ENCODE results near the gene SERPINB5.

The SERPINB5 gene

GRCh38 chr18:63479826-63480225 lies 3.1 kb downstream of the SERPINB5 start:
- peaks cover 62 to 73% of the 10 kb centered on the region in 2 donors for H3K27me3 Mint-ChIP-seq
- no peaks in the 10 kb centered on the region for H3K36me3 Mint-ChIP-seq (ENCODE audit: insufficient read depth)
- no peak for DNase-seq
- no peaks in the 10 kb centered on the region for H3K9me3 Mint-ChIP-seq
- H3K4me3 Mint-ChIP-seq = no peak overlapping the region
- H3K4me1 Mint-ChIP-seq (ENCODE audit: low read depth in 2 of 2) = no peaks in the 10 kb centered on the region
- no peak overlapping the region for H3K27ac Mint-ChIP-seq
- ATAC-seq (replicated peaks) = no peak

- H3K9me3 Mint-ChIP-seq = no peaks in the 10 kb centered on the region
- ATAC-seq (replicated peaks) = no peak
Measured at GRCh38 chr18:63480476-63480875, 3.7 kb downstream of the SERPINB5 start.

GRCh38 chr18:63480915-63481314 lies 4.2 kb downstream of the SERPINB5 start:
- DNase-seq (no peak), ATAC-seq (replicated peaks) (no peak)
- Mint-ChIP-seq H3K36me3 (ENCODE audit: insufficient read depth) (no peaks in the 10 kb centered on the region), H3K4me1 (ENCODE audit: low read depth in 2 of 2) (no peaks in the 10 kb centered on the region), H3K9me3 (no peaks in the 10 kb centered on the region), H3K27me3 (peaks cover 56 to 72% of the 10 kb centered on the region in 2 donors), H3K27ac (no peak overlapping the region), H3K4me3 (no peak overlapping the region)

More at GRCh38 chr18:63480476-63480875, 3.7 kb downstream of the SERPINB5 start:
- no peaks in the 10 kb centered on the region for H3K4me1 Mint-ChIP-seq (ENCODE audit: low read depth in 2 of 2)
- peaks cover 58 to 72% of the 10 kb centered on the region in 2 donors for H3K27me3 Mint-ChIP-seq
- no peaks in the 10 kb centered on the region for H3K36me3 Mint-ChIP-seq (ENCODE audit: insufficient read depth)
- H3K4me3 Mint-ChIP-seq = no peak overlapping the region
- H3K27ac Mint-ChIP-seq = no peak overlapping the region
- DNase-seq = no peak

GRCh38 chr18:63487676-63488075 lies 10.9 kb downstream of the SERPINB5 start:
- no peaks in the 10 kb centered on the region for H3K9me3 Mint-ChIP-seq
- H3K27me3 Mint-ChIP-seq = peaks cover 21 to 55% of the 10 kb centered on the region in 2 donors
- H3K27ac Mint-ChIP-seq = no peak overlapping the region
- no peak overlapping the region for H3K4me3 Mint-ChIP-seq
- no peak for DNase-seq
- no peaks in the 10 kb centered on the region for H3K4me1 Mint-ChIP-seq (ENCODE audit: low read depth in 2 of 2)
- H3K36me3 Mint-ChIP-seq (ENCODE audit: insufficient read depth) = peaks cover 3% of the 10 kb centered on the region
- ATAC-seq (replicated peaks) = no peak

GRCh38 chr18:63488160-63488559 lies 11.4 kb downstream of the SERPINB5 start:
- H3K4me3 Mint-ChIP-seq = no peak overlapping the region
- H3K9me3 Mint-ChIP-seq = no peaks in the 10 kb centered on the region
- H3K4me1 Mint-ChIP-seq (ENCODE audit: low read depth in 2 of 2) = no peaks in the 10 kb centered on the region
- no peak overlapping the region for H3K27ac Mint-ChIP-seq
- no peak for ATAC-seq (replicated peaks)
- H3K36me3 Mint-ChIP-seq (ENCODE audit: insufficient read depth) = peaks cover 3% of the 10 kb centered on the region
- H3K27me3 Mint-ChIP-seq = peaks cover 24 to 58% of the 10 kb centered on the region in 2 donors
- DNase-seq = no peak

GRCh38 chr18:63492851-63493250 lies 16.1 kb downstream of the SERPINB5 start:
- Mint-ChIP-seq H3K27ac (no peak overlapping the region), H3K4me3 (no peak overlapping the region), H3K4me1 (ENCODE audit: low read depth in 2 of 2) (no peaks in the 10 kb centered on the region), H3K36me3 (ENCODE audit: insufficient read depth) (peaks cover 3% of the 10 kb centered on the region), H3K9me3 (no peaks in the 10 kb centered on the region), H3K27me3 (peaks cover 5 to 16% of the 10 kb centered on the region in 2 donors)
- ATAC-seq (replicated peaks) = no peak
- DNase-seq = no peak

- DNase-seq (no peak), ATAC-seq (replicated peaks) (no peak)
- H3K9me3 Mint-ChIP-seq = no peaks in the 10 kb centered on the region
- no peak overlapping the region for H3K4me3 Mint-ChIP-seq
- peaks cover 5 to 15% of the 10 kb centered on the region in 2 donors for H3K27me3 Mint-ChIP-seq
- no peaks in the 10 kb centered on the region for H3K4me1 Mint-ChIP-seq (ENCODE audit: low read depth in 2 of 2)
- H3K36me3 Mint-ChIP-seq (ENCODE audit: insufficient read depth) = no peaks in the 10 kb centered on the region
- H3K27ac Mint-ChIP-seq = no peak overlapping the region
Measured at GRCh38 chr18:63495675-63496074, 18.9 kb downstream of the SERPINB5 start.

- Mint-ChIP-seq H3K4me1 (ENCODE audit: low read depth in 2 of 2) (no peaks in the 10 kb centered on the region), H3K36me3 (ENCODE audit: insufficient read depth) (no peaks in the 10 kb centered on the region)
Measured at GRCh38 chr18:63505566-63506335, 29.0 kb downstream of the SERPINB5 start.

GRCh38 chr18:63506336-63506646 lies 29.5 kb downstream of the SERPINB5 start:
- Mint-ChIP-seq H3K36me3 (ENCODE audit: insufficient read depth) (no peaks in the 10 kb centered on the region), H3K9me3 (no peaks in the 10 kb centered on the region), H3K4me1 (ENCODE audit: low read depth in 2 of 2) (no peaks in the 10 kb centered on the region), H3K27me3 (peaks cover 45 to 47% of the 10 kb centered on the region in 2 donors), H3K27ac (no peak overlapping the region), H3K4me3 (no peak overlapping the region)
- ATAC-seq (replicated peaks) (no peak), DNase-seq (no peak)

More at GRCh38 chr18:63505566-63506335, 29.0 kb downstream of the SERPINB5 start:
- Mint-ChIP-seq H3K27me3 (peaks cover 40 to 42% of the 10 kb centered on the region in 2 donors), H3K4me3 (no peak overlapping the region), H3K9me3 (no peaks in the 10 kb centered on the region), H3K27ac (no peak overlapping the region)
- DNase-seq = peak in 2 of 3 experiments; percentile 5 to 14
- no peak for ATAC-seq (replicated peaks)

GRCh38 chr18:63508596-63508995 lies 31.8 kb downstream of the SERPINB5 start:
- Mint-ChIP-seq H3K27ac (no peak overlapping the region), H3K36me3 (ENCODE audit: insufficient read depth) (no peaks in the 10 kb centered on the region), H3K27me3 (peaks cover 65 to 66% of the 10 kb centered on the region in 2 donors), H3K4me1 (ENCODE audit: low read depth in 2 of 2) (no peaks in the 10 kb centered on the region), H3K9me3 (no peaks in the 10 kb centered on the region), H3K4me3 (no peak overlapping the region)
- ATAC-seq (replicated peaks) = no peak
- DNase-seq = no peak

GRCh38 chr18:63511285-63511684 lies 34.5 kb downstream of the SERPINB5 start:
- H3K9me3 Mint-ChIP-seq = no peaks in the 10 kb centered on the region
- no peaks in the 10 kb centered on the region for H3K36me3 Mint-ChIP-seq (ENCODE audit: insufficient read depth)
- DNase-seq (no peak), ATAC-seq (replicated peaks) (no peak)
- no peak overlapping the region for H3K4me3 Mint-ChIP-seq
- peaks cover 56 to 60% of the 10 kb centered on the region in 2 donors for H3K27me3 Mint-ChIP-seq
- H3K4me1 Mint-ChIP-seq (ENCODE audit: low read depth in 2 of 2) = no peaks in the 10 kb centered on the region
- H3K27ac Mint-ChIP-seq = no peak overlapping the region

- ATAC-seq (replicated peaks) (no peak), DNase-seq (no peak)
- H3K27ac Mint-ChIP-seq = no peak overlapping the region
- no peaks in the 10 kb centered on the region for H3K9me3 Mint-ChIP-seq
- no peak overlapping the region for H3K4me3 Mint-ChIP-seq
- peaks cover 0 to 6% of the 10 kb centered on the region in 2 donors for H3K4me1 Mint-ChIP-seq (ENCODE audit: low read depth in 2 of 2)
- H3K36me3 Mint-ChIP-seq (ENCODE audit: insufficient read depth) = no peaks in the 10 kb centered on the region
- H3K27me3 Mint-ChIP-seq = peaks cover 40 to 58% of the 10 kb centered on the region in 2 donors
Measured at GRCh38 chr18:63514326-63514725, 37.6 kb downstream of the SERPINB5 start.

- no peak overlapping the region for H3K27ac Mint-ChIP-seq
- H3K4me3 Mint-ChIP-seq = no peak overlapping the region
- ATAC-seq (replicated peaks) = no peak
Measured at GRCh38 chr18:63514888-63515678, 38.3 kb downstream of the SERPINB5 start.

GRCh38 chr18:63515801-63516200 lies 39.0 kb downstream of the SERPINB5 start:
- H3K27me3 Mint-ChIP-seq = peaks cover 42 to 55% of the 10 kb centered on the region in 2 donors
- no peak overlapping the region for H3K27ac Mint-ChIP-seq
- H3K36me3 Mint-ChIP-seq (ENCODE audit: insufficient read depth) = no peaks in the 10 kb centered on the region
- no peaks in the 10 kb centered on the region for H3K9me3 Mint-ChIP-seq
- no peak for ATAC-seq (replicated peaks)
- H3K4me3 Mint-ChIP-seq = no peak overlapping the region
- DNase-seq = no peak
- peaks cover 0 to 6% of the 10 kb centered on the region in 2 donors for H3K4me1 Mint-ChIP-seq (ENCODE audit: low read depth in 2 of 2)

More at GRCh38 chr18:63514888-63515678, 38.3 kb downstream of the SERPINB5 start:
- H3K36me3 Mint-ChIP-seq (ENCODE audit: insufficient read depth) = no peaks in the 10 kb centered on the region
- H3K9me3 Mint-ChIP-seq = no peaks in the 10 kb centered on the region
- peaks cover 41 to 62% of the 10 kb centered on the region in 2 donors for H3K27me3 Mint-ChIP-seq
- DNase-seq = no peak
- peaks cover 0 to 6% of the 10 kb centered on the region in 2 donors for H3K4me1 Mint-ChIP-seq (ENCODE audit: low read depth in 2 of 2)

Data from effector memory CD8-positive, alpha-beta T cell (primary cell).